Smooth muscle cell (in vitro differentiated cells): ENCODE data around the gene PADI6. TPM values are rescaled to one million over a fixed set of nuclear protein-coding genes. Genes with fewer than 3 reads are reported as not detected.

Source experiments
- DNase-seq: peaks from one replicate; lab custom pipeline; 2025; ENCODE audit not compliant: unreplicated experiment; lab: John Stamatoyannopoulos, UW
- H2AFZ ChIP-seq: fragments of 200-600 bp; sonication (generic); 2 replicates; pipeline ENCODE4 v1.6.0; 2016; ENCODE audit warnings: antibody characterized with exemption, low read depth, mild to moderate bottlenecking
- H3F3A ChIP-seq: fragments of 200-600 bp; sonication (generic); 2 replicates; pipeline ENCODE4 v1.6.0; 2017; ENCODE audit warnings: antibody characterized with exemption, low read depth
- H3K27ac ChIP-seq: fragments of 200-600 bp; sonication (generic); 2 replicates; pipeline ENCODE4 v1.5.1; 2016; ENCODE audit warnings: low read depth, mild to moderate bottlenecking
- H3K27me3 ChIP-seq: fragments of 200-600 bp; sonication (generic); 2 replicates; pipeline ENCODE4 v1.6.1; 2016; ENCODE audit warnings: low read depth, mild to moderate bottlenecking
- H3K36me3 ChIP-seq: fragments of 200-600 bp; sonication (generic); 2 replicates; pipeline ENCODE4 v1.5.1; 2016; ENCODE audit warnings: low read depth
- H3K4me1 ChIP-seq: fragments of 200-600 bp; sonication (generic); 2 replicates; pipeline ENCODE4 v1.5.1; 2016; ENCODE audit warnings: low read depth
- H3K4me2 ChIP-seq: fragments of 200-600 bp; sonication (generic); 2 replicates; pipeline ENCODE4 v1.6.0; 2016; ENCODE audit warnings: mild to moderate bottlenecking
- H3K4me3 ChIP-seq: fragments of 200-600 bp; sonication (generic); 2 replicates; pipeline ENCODE4 v1.5.1; 2016; ENCODE audit warnings: mild to moderate bottlenecking
- H3K79me2 ChIP-seq: fragments of 200-600 bp; sonication (generic); 2 replicates; pipeline ENCODE4 v1.6.0; 2016; ENCODE audit warnings: low read depth, mild to moderate bottlenecking
- H3K9ac ChIP-seq: fragments of 200-600 bp; sonication (generic); 2 replicates; pipeline ENCODE4 v1.6.0; 2016; ENCODE audit warnings: low read depth
- H3K9me3 ChIP-seq: fragments of 200-600 bp; sonication (generic); replicated peaks from 2 replicates; pipeline ENCODE4 v1.5.1; 2016; ENCODE audit warnings: low read depth
- H4K20me1 ChIP-seq: fragments of 200-600 bp; sonication (generic); 2 replicates; pipeline ENCODE4 v1.6.0; 2016; ENCODE audit warnings: low read depth
- CTCF ChIP-seq: fragments of 200-600 bp; sonication (generic); IDR thresholded peaks from 2 replicates; pipeline ENCODE4 v1.5.1; 2017; ENCODE audit warnings: borderline replicate concordance, mild to moderate bottlenecking, antibody characterized with exemption; ENCODE audit not compliant: insufficient read depth, poor library complexity, severe bottlenecking
- WGBS: methylation state at CpG from one replicate; pipeline ENCODE4 v1.1.7; 2016; ENCODE audit warnings: low lambda C conversion rate; 5-methylcytosine and 5-hydroxymethylcytosine counted together
- polyA plus RNA-seq: library from polyadenylated mRNA; unstranded; fragments of >200 nt; fragmentation: Nextera tagmentation; extraction: Ambion mirVana; gene quantifications from 2 replicates; pipeline ENCODE4 v1.2.1, GENCODE V29; 2016
- total RNA-seq: library from RNA; depleted of rRNA; stranded (reverse); fragments of >200 nt; gene quantifications from 2 replicates; pipeline ENCODE4 v1.2.3, GENCODE V29; 2014

Gene PADI6
- total RNA-seq (not detected in 2 replicates), polyA plus RNA-seq (not detected in 2 replicates)

DNA sequence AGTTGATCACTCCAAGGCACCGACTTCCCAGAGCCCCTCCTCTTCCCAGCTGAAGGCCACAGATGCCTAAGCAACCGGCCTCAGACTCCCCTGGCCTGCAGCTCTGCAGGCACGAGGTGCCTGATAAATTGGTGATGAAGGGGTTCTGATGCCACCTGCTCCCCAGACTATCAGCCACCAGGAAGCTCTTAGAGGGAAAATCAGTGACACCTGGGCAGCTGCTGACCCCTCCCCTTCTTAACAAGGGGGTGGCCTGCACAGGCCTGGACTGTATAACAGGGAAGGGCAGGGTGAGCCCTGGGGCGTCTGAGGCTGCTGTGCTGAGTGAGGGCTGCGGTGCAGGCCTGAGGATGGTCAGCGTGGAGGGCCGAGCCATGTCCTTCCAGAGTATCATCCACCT is at the start of gene PADI6:
Gene PADI6 (plus strand): TSS at position 301 of the 400 bp plus-strand sequence. CDS start 50 bp downstream, at position 351.
- Histone ChIP-seq H3K27me3 (no peaks in the 10 kb centered on the region), H3K4me3 (no peak within 1 kb of the TSS), H2AFZ (no peak within 1 kb of the TSS), H3K4me2 (no peak within 1 kb of the TSS), H3K36me3 (no peaks in the 10 kb centered on the region), H3K4me1 (no peaks in the 10 kb centered on the region), H4K20me1 (no peaks in the 10 kb centered on the region), H3K9ac (no peak within 1 kb of the TSS), H3F3A (no peaks in the 10 kb centered on the region), H3K79me2 (no peaks in the 10 kb centered on the region), H3K27ac (no peak within 1 kb of the TSS), H3K9me3 (no peaks in the 10 kb centered on the region)
- no peak for TF ChIP-seq CTCF
- DNase-seq: no peak
- WGBS: 85% methylated on average over 7 of the region's 7 CpGs

- Histone ChIP-seq H3K27me3 (no peaks in the 10 kb centered on the region), H2AFZ (no peak overlapping the region), H3K9me3 (peaks cover 3% of the 10 kb centered on the region), H4K20me1 (no peaks in the 10 kb centered on the region), H3F3A (no peaks in the 10 kb centered on the region), H3K4me1 (no peaks in the 10 kb centered on the region), H3K9ac (no peak overlapping the region), H3K27ac (no peak overlapping the region), H3K4me3 (no peak overlapping the region), H3K79me2 (no peaks in the 10 kb centered on the region), H3K36me3 (no peaks in the 10 kb centered on the region), H3K4me2 (no peak overlapping the region)
- TF ChIP-seq CTCF: no peak
- DNase-seq: no peak
- WGBS: 80% methylated on average over 5 of the region's 5 CpGs
These were observed 43.1 kb upstream of the PADI6 start for GRCh38 chr1:17328855-17329254.

DNA sequence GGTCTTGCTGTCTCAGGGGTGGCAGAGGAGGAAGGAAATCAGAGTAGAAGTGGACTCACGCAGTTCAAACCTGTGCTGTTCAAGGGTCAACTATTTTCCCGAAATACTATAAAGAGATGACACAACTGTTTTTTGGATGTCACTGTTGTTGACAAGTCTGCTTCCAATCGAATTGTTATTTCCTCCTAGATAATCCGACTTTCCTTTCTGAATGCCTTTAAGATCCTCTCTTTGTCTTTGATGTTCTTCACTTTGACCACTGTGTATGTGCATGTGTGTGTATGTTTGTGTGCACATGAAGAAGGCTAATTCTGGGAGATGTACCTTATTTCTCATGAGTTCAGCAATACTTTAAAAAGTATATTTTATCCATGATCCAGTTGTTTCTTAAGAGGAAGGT is 42.4 kb upstream of the PADI6 start:
- H3K9ac ChIP-seq: no peak overlapping the region
- no peak overlapping the region for H3K4me3 ChIP-seq
- H3K9me3 ChIP-seq: peaks cover 3% of the 10 kb centered on the region
- no peak overlapping the region for H3K4me2 ChIP-seq
- H3K36me3 ChIP-seq: no peaks in the 10 kb centered on the region
- H3F3A ChIP-seq: no peaks in the 10 kb centered on the region
- H3K4me1 ChIP-seq: no peaks in the 10 kb centered on the region
- H3K27ac ChIP-seq: no peak overlapping the region
- TF ChIP-seq CTCF: no peak
- no peaks in the 10 kb centered on the region for H3K27me3 ChIP-seq
- H2AFZ ChIP-seq: no peak overlapping the region
- WGBS: 87% methylated on average over 4 of the region's 4 CpGs
- no peaks in the 10 kb centered on the region for H3K79me2 ChIP-seq
- no peak for DNase-seq
- H4K20me1 ChIP-seq: no peaks in the 10 kb centered on the region

GRCh38 chr1:17330856-17331255 is 41.1 kb upstream of the PADI6 start:
- H3K4me3 ChIP-seq: no peak overlapping the region
- no peak for TF ChIP-seq CTCF
- no peak overlapping the region for H3K9ac ChIP-seq
- H3K79me2 ChIP-seq: no peaks in the 10 kb centered on the region
- no peak overlapping the region for H3K27ac ChIP-seq
- H2AFZ ChIP-seq: no peak overlapping the region
- H3K4me2 ChIP-seq: no peak overlapping the region
- no peaks in the 10 kb centered on the region for H3F3A ChIP-seq
- H4K20me1 ChIP-seq: no peaks in the 10 kb centered on the region
- no peaks in the 10 kb centered on the region for H3K4me1 ChIP-seq
- WGBS: 85% methylated on average over 7 of the region's 7 CpGs
- H3K27me3 ChIP-seq: no peaks in the 10 kb centered on the region
- H3K36me3 ChIP-seq: no peaks in the 10 kb centered on the region
- H3K9me3 ChIP-seq: peaks cover 3% of the 10 kb centered on the region
- no peak for DNase-seq
